A549 treated with ZK216348 at 1 μM for 4 hours (cell line): ENCODE results near the gene TEX101. TPM values are rescaled to one million over a fixed set of nuclear protein-coding genes. Genes with fewer than 3 reads are reported as not detected.

Experiments used
- total RNA-seq: library from RNA; stranded (reverse); fragments of 200-300 nt; extraction: Qiagen RNA extraction; gene quantifications from 5 replicates; pipeline ENCODE4 v1.2.3, GENCODE V29; 2022; ENCODE audit warnings: low read depth

TEX101 gene
- not detected in 5 replicates for total RNA-seq

GRCh38 chr19:43414554-43414953, at the start of gene TEX101:
Gene TEX101, plus strand, starts transcription at chr19:43414890. Its CDS starts 1,030 bp downstream, at chr19:43415920.

GRCh38 chr19:43465468-43466120, 50.9 kb downstream of the TEX101 start, which contains the start of gene LYPD3:
Gene LYPD3, minus strand, starts transcription at chr19:43465608. Its CDS starts 37 bp downstream, at chr19:43465571.

Other genes starting within 250 kb of the TEX101 start
- 0.54 to 0.84 TPM (median 0.60 TPM) in 5 replicates for gene PSG5, start 228.4 kb upstream of the TEX101 start, total RNA-seq
- gene PSG4, start 209.3 kb upstream of the TEX101 start, total RNA-seq, result 0.22 to 2.0 TPM (median 0.50 TPM) in 5 replicates
- gene PSG9, start 145.4 kb upstream of the TEX101 start, total RNA-seq, result 0.12 to 0.47 TPM (median 0.20 TPM) in 4 of 5 replicates, not detected in the other
- 0.08 to 0.20 TPM (median 0.13 TPM) in 5 replicates for gene CD177, start 61.2 kb upstream of the TEX101 start, total RNA-seq
- gene LYPD3, start 50.7 kb downstream of the TEX101 start, total RNA-seq, result 0.24 to 0.58 TPM (median 0.42 TPM) in 5 replicates
- 8.3 to 11.9 TPM (median 11.1 TPM) in 5 replicates for gene PHLDB3, start 89.9 kb downstream of the TEX101 start, total RNA-seq
- gene ETHE1, start 112.3 kb downstream of the TEX101 start, total RNA-seq, result 39.1 to 54.4 TPM (median 49.1 TPM) in 5 replicates
- gene ZNF575, start 118.3 kb downstream of the TEX101 start, total RNA-seq, result 1.0 to 3.4 TPM (median 2.4 TPM) in 5 replicates
- 27.1 to 32.0 TPM (median 28.8 TPM) in 5 replicates for gene XRCC1, start 160.6 kb downstream of the TEX101 start, total RNA-seq
- 0.18 to 0.40 TPM (median 0.32 TPM) in 4 of 5 replicates, not detected in the other for gene PINLYP, start 160.9 kb downstream of the TEX101 start, total RNA-seq
- gene IRGQ, start 181.2 kb downstream of the TEX101 start, total RNA-seq, result 5.0 to 7.1 TPM (median 5.2 TPM) in 5 replicates
- gene ZNF576, start 181.7 kb downstream of the TEX101 start, total RNA-seq, result 12.5 to 21.0 TPM (median 19.4 TPM) in 5 replicates
- gene SRRM5, start 197.2 kb downstream of the TEX101 start, total RNA-seq, result 0.93 to 1.4 TPM (median 0.98 TPM) in 5 replicates
- 36.6 to 68.4 TPM (median 61.1 TPM) in 5 replicates for gene ZNF428, start 204.7 kb downstream of the TEX101 start, total RNA-seq
- 5.0 to 10.7 TPM (median 9.0 TPM) in 5 replicates for gene CADM4, start 225.0 kb downstream of the TEX101 start, total RNA-seq